Thyroid gland (tissue), 4 donors: ENCODE data around the gene VWDE.

Experiments
- CTCF ChIP-seq, 6 experiments: fragments of 200-600 bp in 3 of 6; fragments of 450-650 bp in 3 of 6; sonication (generic) in 3 of 6; IDR thresholded peaks; one replicate each; pipeline ENCODE4 v1.5.1; 2016 to 2019; ENCODE audit warnings: antibody characterized with exemption in 6 of 6, mild to moderate bottlenecking in 2 of 6, inconsistent platforms in 1 of 6, moderate library complexity in 1 of 6
- POLR2A ChIP-seq, 2 donors: fragments of 450-650 bp; IDR thresholded peaks; one replicate each; pipeline ENCODE4 v1.6.1; 2017; ENCODE audit warnings: antibody characterized with exemption in 2 of 2, mild to moderate bottlenecking in 2 of 2, moderate library complexity in 1 of 2

GRCh38 chr7:12450615-12451014 lies 47.0 kb upstream of the VWDE start:
- TF ChIP-seq POLR2A (IDR thresholded peaks at IDR 0.05) (no peak), CTCF (IDR thresholded peaks at IDR 0.05) (no peak)
